Measurements from ENCODE around the gene RAVER1. TPM values are rescaled to one million over a fixed set of nuclear protein-coding genes. Genes with fewer than 3 reads are reported as not detected.

RAVER1 gene
- total and polyA plus RNA-seq, 9 of the 15 experiments (the other 6 are each of a cell fraction or from before 2014, with no cell fraction given): 0.06 to 113 (median 7.0) TPM

GRCh38 chr19:10270616-10271394 lies 62.5 kb downstream of the RAVER1 start, which contains the start of gene ICAM1 (continued):
- TF ChIP-seq THAP12 (CRISPR knock-in tag; IDR thresholded peaks at IDR 0.05): no peak
- TF ChIP-seq HNRNPLL (IDR thresholded peaks at IDR 0.05; ENCODE audit: low read depth, low read length, poor library complexity, severe bottlenecking): no peak
- no peak for TF ChIP-seq STAG1 (CRISPR knock-in tag; IDR thresholded peaks at IDR 0.05; ENCODE audit: borderline replicate concordance)
- TF ChIP-seq POLR3G (IDR thresholded peaks at IDR 0.05; ENCODE audit: extremely low read depth, insufficient read length, insufficient replicate concordance): no peak
- TF ChIP-seq PHB (CRISPR knock-in tag; IDR thresholded peaks at IDR 0.05): no peak
- peak; percentile 95 for TF ChIP-seq ETV1 (tag; conservative IDR thresholded peaks at IDR 0.05; ENCODE audit: low read depth)
- TF ChIP-seq ZNF445 (CRISPR knock-in tag; IDR thresholded peaks at IDR 0.05; ENCODE audit: low read depth): no peak
- peak; percentile 48; the same call in 1 of the 2 replicates for TF ChIP-seq CREM (IDR thresholded peaks at IDR 0.05; ENCODE audit: low read depth)
- TF ChIP-seq ZBTB43 (CRISPR knock-in tag; IDR thresholded peaks at IDR 0.05): no peak
- no peak for TF ChIP-seq ZNF76 (CRISPR knock-in tag; IDR thresholded peaks at IDR 0.05; ENCODE audit: borderline replicate concordance)
- TF ChIP-seq PBX2 (CRISPR knock-in tag; IDR thresholded peaks at IDR 0.05; ENCODE audit: low read depth): no peak
- TF ChIP-seq PBX2 (tag; conservative IDR thresholded peaks at IDR 0.05; ENCODE audit: low read depth): no peak
- no peak for TF ChIP-seq PRPF4 (IDR thresholded peaks at IDR 0.05; ENCODE audit: insufficient read depth, low read depth, low read length, poor library complexity, severe bottlenecking)

All from K562 (cell line).